GM23338 (cell line): ENCODE data around the gene TSHZ3. TPM values are rescaled to one million over a fixed set of nuclear protein-coding genes. Genes with fewer than 3 reads are reported as not detected.

ENCODE experiments used
- ATAC-seq: fragments of 200-7000 bp; cut with Tn5 transposase; 3 replicates; pipeline ENCODE4 v1.9.1; 2020
- DNase-seq: peaks from one replicate; pipeline ENCODE4 v3.0.0-alpha.2; 2015; ENCODE audit warnings: low spot score
- H2AFZ ChIP-seq: fragments of 200-600 bp; sonication (generic); 2 replicates; pipeline ENCODE4 v1.8.0; 2016; ENCODE audit warnings: antibody characterized with exemption, mild to moderate bottlenecking, moderate library complexity
- H3F3A ChIP-seq: fragments of 200-600 bp; sonication (generic); replicated peaks from 2 replicates; pipeline ENCODE4 v1.8.0; 2017; ENCODE audit warnings: antibody characterized with exemption, mixed run types, low read depth
- H3K27ac ChIP-seq: fragments of 200-600 bp; sonication (generic); 2 replicates; pipeline ENCODE4 v1.6.1; 2016; ENCODE audit warnings: low read depth
- H3K27me3 ChIP-seq: fragments of 200-600 bp; sonication (generic); 2 replicates; pipeline ENCODE4 v1.8.0; 2016; ENCODE audit warnings: mild to moderate bottlenecking, mixed run types, moderate library complexity; ENCODE audit not compliant: insufficient read depth
- H3K36me3 ChIP-seq: fragments of 200-600 bp; sonication (generic); 2 replicates; pipeline ENCODE4 v1.8.0; 2016; ENCODE audit warnings: mild to moderate bottlenecking; ENCODE audit not compliant: insufficient read depth
- H3K4me1 ChIP-seq: fragments of 200-600 bp; sonication (generic); 2 replicates; pipeline ENCODE4 v1.8.0; 2016; ENCODE audit warnings: mild to moderate bottlenecking, moderate library complexity; ENCODE audit not compliant: insufficient read depth
- H3K4me2 ChIP-seq: fragments of 200-600 bp; sonication (generic); 2 replicates; pipeline ENCODE4 v1.7.1; 2017; ENCODE audit warnings: mixed run types
- H3K4me3 ChIP-seq: fragments of 200-600 bp; sonication (generic); 2 replicates; pipeline ENCODE4 v1.6.1; 2016; ENCODE audit warnings: mixed run types
- H3K79me2 ChIP-seq: fragments of 200-600 bp; sonication (generic); replicated peaks from 2 replicates; pipeline ENCODE4 v1.8.0; 2017; ENCODE audit warnings: mild to moderate bottlenecking; ENCODE audit not compliant: insufficient read depth
- H3K9me2 ChIP-seq: fragments of 200-600 bp; sonication (generic); 2 replicates; pipeline ENCODE4 v1.8.0; 2017; ENCODE audit not compliant: insufficient read depth
- H4K20me1 ChIP-seq: fragments of 200-600 bp; sonication (generic); replicated peaks from 2 replicates; pipeline ENCODE4 v1.8.0; 2017; ENCODE audit warnings: mild to moderate bottlenecking; ENCODE audit not compliant: insufficient read depth
- H3K27ac Mint-ChIP-seq: 2 replicates; pipeline ENCODE4 v1.8.0; 2020; ENCODE audit warnings: inconsistent platforms, mild to moderate bottlenecking, moderate library complexity, mixed read lengths
- H3K27me3 Mint-ChIP-seq: 3 replicates; pipeline ENCODE4 v1.8.0; 2022; ENCODE audit warnings: low read depth, mild to moderate bottlenecking, moderate library complexity, mixed read lengths, inconsistent platforms; ENCODE audit not compliant: insufficient read depth, poor library complexity
- H3K36me3 Mint-ChIP-seq: 3 replicates; pipeline ENCODE4 v1.8.0; 2021; ENCODE audit warnings: low read depth, mild to moderate bottlenecking, inconsistent platforms, moderate library complexity, mixed read lengths
- H3K4me1 Mint-ChIP-seq: 3 replicates; pipeline ENCODE4 v1.8.0; 2020; ENCODE audit warnings: mild to moderate bottlenecking, inconsistent platforms, mixed read lengths
- H3K4me3 Mint-ChIP-seq: 3 replicates; pipeline ENCODE4 v1.8.0; 2021; ENCODE audit warnings: moderate library complexity, mild to moderate bottlenecking, inconsistent platforms, mixed read lengths
- H3K9me3 Mint-ChIP-seq: 3 replicates; pipeline ENCODE4 v1.8.0; 2020; ENCODE audit warnings: moderate library complexity, mild to moderate bottlenecking, inconsistent platforms, mixed read lengths
- CREB1 ChIP-seq: fragments of 250-450 bp; sonication (Bioruptor Pico); IDR thresholded peaks from 2 replicates; pipeline ENCODE4 v1.5.0; 2020; ENCODE audit warnings: low read depth, mild to moderate bottlenecking, moderate library complexity
- EZH2phosphoT487 ChIP-seq: fragments of 200-600 bp; sonication (generic); IDR thresholded peaks from one replicate; pipeline ENCODE4 v1.8.1; 2018; ENCODE audit warnings: antibody characterized with exemption; ENCODE audit not compliant: unreplicated experiment
- JUNB ChIP-seq: IDR thresholded peaks from one replicate; pipeline ENCODE4 v1.6.1; 2016; ENCODE audit warnings: antibody characterized with exemption; ENCODE audit not compliant: unreplicated experiment
- NANOG ChIP-seq: IDR thresholded peaks from 2 replicates; pipeline ENCODE4 v1.6.1; 2016; ENCODE audit warnings: antibody characterized with exemption, borderline replicate concordance
- POLR2AphosphoS5 ChIP-seq: IDR thresholded peaks from 2 replicates; pipeline ENCODE4 v1.6.1; 2016; ENCODE audit warnings: antibody characterized with exemption, low read depth
- STAT1 ChIP-seq: IDR thresholded peaks from one replicate; pipeline ENCODE4 v1.6.1; 2016; ENCODE audit warnings: antibody characterized with exemption; ENCODE audit not compliant: unreplicated experiment
- polyA plus RNA-seq: library from polyadenylated mRNA; unstranded; fragments of >200 nt; fragmentation: Nextera tagmentation; extraction: Ambion mirVana; gene quantifications from 2 replicates; pipeline ENCODE4 v1.2.1, GENCODE V29; 2016
- total RNA-seq: library from RNA; depleted of rRNA; stranded (reverse); fragments of >200 nt; shearing (Covaris generic); gene quantifications from 2 replicates; pipeline ENCODE4 v1.2.3, GENCODE V29; 2014
- TF ChIP-seq, protein P1 (sequence below): fragments of 250-450 bp; sonication (Bioruptor Pico); IDR thresholded peaks from 2 replicates; pipeline ENCODE4 v1.5.0; 2020; ENCODE audit warnings: mild to moderate bottlenecking, moderate library complexity
- TF ChIP-seq, protein P2 (sequence below): IDR thresholded peaks from 2 replicates; pipeline ENCODE4 v1.6.1; 2016; ENCODE audit warnings: antibody characterized with exemption

The TSHZ3 gene
- total and polyA plus RNA-seq, 2 experiments from 2014 or later, result 3.8 to 8.9 TPM

DNA sequence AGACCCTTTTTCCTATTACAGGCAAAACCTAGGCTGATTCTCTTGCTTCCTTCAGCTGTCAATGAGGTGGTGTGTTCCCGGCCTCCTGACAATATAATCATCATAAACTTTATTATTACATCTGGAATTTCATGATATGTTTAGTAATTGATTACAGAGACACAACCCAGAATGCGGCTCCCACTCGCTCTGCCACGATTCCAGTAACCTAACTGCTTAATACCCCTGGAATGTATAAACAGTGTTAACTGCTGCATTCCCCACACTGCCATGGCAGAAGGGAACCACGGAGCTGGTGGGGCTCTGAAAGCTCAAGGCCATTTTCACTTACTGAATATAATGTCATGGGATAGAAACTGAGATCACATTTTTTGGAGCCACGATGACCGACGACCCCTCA, 17.1 kb downstream of the TSHZ3 start:
- H3K4me3 Mint-ChIP-seq, result no peak overlapping the region
- Histone ChIP-seq H4K20me1 (no peaks in the 10 kb centered on the region), H3K27ac (no peak overlapping the region), H3K27me3 (no peaks in the 10 kb centered on the region), H3K79me2 (peaks cover 85% of the 10 kb centered on the region), H3K36me3 (no peaks in the 10 kb centered on the region), H2AFZ (no peak overlapping the region), H3K4me1 (peaks cover 31% of the 10 kb centered on the region), H3K9me2 (no peaks in the 10 kb centered on the region), H3F3A (no peaks in the 10 kb centered on the region), H3K4me2 (no peak overlapping the region), H3K4me3 (no peak overlapping the region)
- no peak for ATAC-seq
- H3K36me3 Mint-ChIP-seq, result no peaks in the 10 kb centered on the region
- peaks cover 61% of the 10 kb centered on the region for H3K4me1 Mint-ChIP-seq
- H3K27me3 Mint-ChIP-seq, result no peaks in the 10 kb centered on the region
- TF ChIP-seq, protein P1, sequence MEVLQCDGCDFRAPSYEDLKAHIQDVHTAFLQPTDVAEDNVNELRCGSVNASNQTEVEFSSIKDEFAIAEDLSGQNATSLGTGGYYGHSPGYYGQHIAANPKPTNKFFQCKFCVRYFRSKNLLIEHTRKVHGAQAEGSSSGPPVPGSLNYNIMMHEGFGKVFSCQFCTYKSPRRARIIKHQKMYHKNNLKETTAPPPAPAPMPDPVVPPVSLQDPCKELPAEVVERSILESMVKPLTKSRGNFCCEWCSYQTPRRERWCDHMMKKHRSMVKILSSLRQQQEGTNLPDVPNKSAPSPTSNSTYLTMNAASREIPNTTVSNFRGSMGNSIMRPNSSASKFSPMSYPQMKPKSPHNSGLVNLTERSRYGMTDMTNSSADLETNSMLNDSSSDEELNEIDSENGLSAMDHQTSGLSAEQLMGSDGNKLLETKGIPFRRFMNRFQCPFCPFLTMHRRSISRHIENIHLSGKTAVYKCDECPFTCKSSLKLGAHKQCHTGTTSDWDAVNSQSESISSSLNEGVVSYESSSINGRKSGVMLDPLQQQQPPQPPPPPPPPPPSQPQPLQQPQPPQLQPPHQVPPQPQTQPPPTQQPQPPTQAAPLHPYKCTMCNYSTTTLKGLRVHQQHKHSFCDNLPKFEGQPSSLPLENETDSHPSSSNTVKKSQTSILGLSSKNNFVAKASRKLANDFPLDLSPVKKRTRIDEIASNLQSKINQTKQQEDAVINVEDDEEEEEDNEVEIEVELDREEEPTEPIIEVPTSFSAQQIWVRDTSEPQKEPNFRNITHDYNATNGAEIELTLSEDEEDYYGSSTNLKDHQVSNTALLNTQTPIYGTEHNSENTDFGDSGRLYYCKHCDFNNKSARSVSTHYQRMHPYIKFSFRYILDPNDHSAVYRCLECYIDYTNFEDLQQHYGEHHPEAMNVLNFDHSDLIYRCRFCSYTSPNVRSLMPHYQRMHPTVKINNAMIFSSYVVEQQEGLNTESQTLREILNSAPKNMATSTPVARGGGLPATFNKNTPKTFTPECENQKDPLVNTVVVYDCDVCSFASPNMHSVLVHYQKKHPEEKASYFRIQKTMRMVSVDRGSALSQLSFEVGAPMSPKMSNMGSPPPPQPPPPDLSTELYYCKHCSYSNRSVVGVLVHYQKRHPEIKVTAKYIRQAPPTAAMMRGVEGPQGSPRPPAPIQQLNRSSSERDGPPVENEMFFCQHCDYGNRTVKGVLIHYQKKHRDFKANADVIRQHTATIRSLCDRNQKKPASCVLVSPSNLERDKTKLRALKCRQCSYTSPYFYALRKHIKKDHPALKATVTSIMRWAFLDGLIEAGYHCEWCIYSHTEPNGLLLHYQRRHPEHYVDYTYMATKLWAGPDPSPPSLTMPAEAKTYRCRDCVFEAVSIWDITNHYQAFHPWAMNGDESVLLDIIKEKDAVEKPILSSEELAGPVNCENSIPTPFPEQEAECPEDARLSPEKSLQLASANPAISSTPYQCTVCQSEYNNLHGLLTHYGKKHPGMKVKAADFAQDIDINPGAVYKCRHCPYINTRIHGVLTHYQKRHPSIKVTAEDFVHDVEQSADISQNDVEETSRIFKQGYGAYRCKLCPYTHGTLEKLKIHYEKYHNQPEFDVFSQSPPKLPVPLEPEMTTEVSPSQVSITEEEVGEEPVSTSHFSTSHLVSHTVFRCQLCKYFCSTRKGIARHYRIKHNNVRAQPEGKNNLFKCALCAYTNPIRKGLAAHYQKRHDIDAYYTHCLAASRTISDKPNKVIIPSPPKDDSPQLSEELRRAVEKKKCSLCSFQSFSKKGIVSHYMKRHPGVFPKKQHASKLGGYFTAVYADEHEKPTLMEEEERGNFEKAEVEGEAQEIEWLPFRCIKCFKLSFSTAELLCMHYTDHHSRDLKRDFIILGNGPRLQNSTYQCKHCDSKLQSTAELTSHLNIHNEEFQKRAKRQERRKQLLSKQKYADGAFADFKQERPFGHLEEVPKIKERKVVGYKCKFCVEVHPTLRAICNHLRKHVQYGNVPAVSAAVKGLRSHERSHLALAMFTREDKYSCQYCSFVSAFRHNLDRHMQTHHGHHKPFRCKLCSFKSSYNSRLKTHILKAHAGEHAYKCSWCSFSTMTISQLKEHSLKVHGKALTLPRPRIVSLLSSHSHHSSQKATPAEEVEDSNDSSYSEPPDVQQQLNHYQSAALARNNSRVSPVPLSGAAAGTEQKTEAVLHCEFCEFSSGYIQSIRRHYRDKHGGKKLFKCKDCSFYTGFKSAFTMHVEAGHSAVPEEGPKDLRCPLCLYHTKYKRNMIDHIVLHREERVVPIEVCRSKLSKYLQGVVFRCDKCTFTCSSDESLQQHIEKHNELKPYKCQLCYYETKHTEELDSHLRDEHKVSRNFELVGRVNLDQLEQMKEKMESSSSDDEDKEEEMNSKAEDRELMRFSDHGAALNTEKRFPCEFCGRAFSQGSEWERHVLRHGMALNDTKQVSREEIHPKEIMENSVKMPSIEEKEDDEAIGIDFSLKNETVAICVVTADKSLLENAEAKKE (CRISPR knock-in tag), result no peak
- TF ChIP-seq JUNB, result no peak
- TF ChIP-seq, protein P2, sequence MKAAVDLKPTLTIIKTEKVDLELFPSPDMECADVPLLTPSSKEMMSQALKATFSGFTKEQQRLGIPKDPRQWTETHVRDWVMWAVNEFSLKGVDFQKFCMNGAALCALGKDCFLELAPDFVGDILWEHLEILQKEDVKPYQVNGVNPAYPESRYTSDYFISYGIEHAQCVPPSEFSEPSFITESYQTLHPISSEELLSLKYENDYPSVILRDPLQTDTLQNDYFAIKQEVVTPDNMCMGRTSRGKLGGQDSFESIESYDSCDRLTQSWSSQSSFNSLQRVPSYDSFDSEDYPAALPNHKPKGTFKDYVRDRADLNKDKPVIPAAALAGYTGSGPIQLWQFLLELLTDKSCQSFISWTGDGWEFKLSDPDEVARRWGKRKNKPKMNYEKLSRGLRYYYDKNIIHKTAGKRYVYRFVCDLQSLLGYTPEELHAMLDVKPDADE, result no peak
- H3K27ac Mint-ChIP-seq, result no peak overlapping the region
- no peaks in the 10 kb centered on the region for H3K9me3 Mint-ChIP-seq
- DNase-seq, result no peak

DNA sequence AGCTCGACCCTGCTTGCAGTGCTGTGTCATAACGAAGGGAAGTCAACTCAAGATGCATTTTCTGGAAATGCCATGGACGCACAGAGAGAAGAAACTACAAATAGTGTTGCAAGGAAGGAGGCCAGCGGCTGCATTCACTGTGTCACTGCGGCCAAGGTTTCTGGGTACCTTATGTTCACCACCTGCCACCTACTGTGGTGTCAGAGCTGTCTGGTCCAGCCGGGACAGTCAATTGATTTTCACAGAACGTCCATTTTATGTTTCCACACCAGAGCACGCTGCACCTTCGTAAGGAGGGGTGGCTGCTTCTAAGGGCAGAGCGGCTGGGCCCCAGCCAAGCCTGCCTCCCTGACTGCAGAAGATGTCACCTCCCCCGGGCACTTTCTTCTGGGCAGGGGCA, 17.7 kb downstream of the TSHZ3 start:
- no peaks in the 10 kb centered on the region for H3K36me3 ChIP-seq
- peak overlapping the region; percentile 41; the same call in 1 of the 2 replicates for H3K27ac ChIP-seq
- no peak overlapping the region for H2AFZ ChIP-seq
- no peaks in the 10 kb centered on the region for H4K20me1 ChIP-seq
- H3K79me2 ChIP-seq, result peaks cover 85% of the 10 kb centered on the region
- H3K27me3 ChIP-seq, result no peaks in the 10 kb centered on the region
- peak overlapping the region; percentile 66; the same call in 1 of the 2 replicates for H3K27ac Mint-ChIP-seq
- ATAC-seq (no peak), DNase-seq (no peak)
- H3K9me2 ChIP-seq, result no peaks in the 10 kb centered on the region
- H3K4me2 ChIP-seq, result no peak overlapping the region
- H3K36me3 Mint-ChIP-seq, result no peaks in the 10 kb centered on the region
- H3K4me3 ChIP-seq, result no peak overlapping the region
- no peaks in the 10 kb centered on the region for H3F3A ChIP-seq
- no peaks in the 10 kb centered on the region for H3K9me3 Mint-ChIP-seq
- H3K27me3 Mint-ChIP-seq, result no peaks in the 10 kb centered on the region
- peaks cover 28% of the 10 kb centered on the region for H3K4me1 ChIP-seq
- no peak overlapping the region for H3K4me3 Mint-ChIP-seq
- H3K4me1 Mint-ChIP-seq, result peaks cover 63% of the 10 kb centered on the region
- TF ChIP-seq STAT1, result no peak
- TF ChIP-seq EZH2phosphoT487, result no peak
- TF ChIP-seq CREB1, result no peak
- TF ChIP-seq NANOG, result no peak
- TF ChIP-seq, protein P2, result no peak
- TF ChIP-seq POLR2AphosphoS5, result no peak
